PC-3 (cell line): ENCODE data around the gene ANTXR1. TPM values are rescaled to one million over a fixed set of nuclear protein-coding genes. Genes with fewer than 3 reads are reported as not detected.

Experiments used
- ATAC-seq: fragments of 200-7000 bp; cut with Tn5 transposase; 2 replicates; pipeline ENCODE4 v1.9.1; 2020; ENCODE audit warnings: mild to moderate bottlenecking, moderate library complexity
- BruUV-seq: library from RNA; stranded (reverse); fragments of 400-500 nt; replicated peaks from 2 replicates; lab custom pipeline; 2021; lab: Mats Ljungman, UMichigan
- CTCF ChIA-PET: fragments of 300-600 bp; sonication (Branson Sonifier 250); formaldehyde crosslinking; loops from one replicate; lab custom pipeline; 2022; ENCODE audit warnings: antibody characterized with exemption; lab: Charles Lee
- POLR2A ChIA-PET: fragments of 300-600 bp; sonication (Branson Sonifier 250); formaldehyde crosslinking; loops from one replicate; lab custom pipeline; 2022; ENCODE audit warnings: antibody characterized with exemption; ENCODE audit not compliant: unreplicated experiment; lab: Charles Lee
- DNase-seq: peaks from one replicate; pipeline ENCODE4 v3.0.0-alpha.2; 2015
- H2AFZ ChIP-seq: fragments of 300-600 bp; sonication (generic); 2 replicates; pipeline ENCODE4 v1.6.0; 2016; ENCODE audit warnings: antibody characterized with exemption, low read length
- H3F3A ChIP-seq: fragments of 300-600 bp; sonication (generic); one replicate; pipeline ENCODE4 v1.6.0; 2017; ENCODE audit warnings: antibody characterized with exemption, low read length, control low read depth, mild to moderate bottlenecking; ENCODE audit not compliant: unreplicated experiment
- H3K27ac ChIP-seq: fragments of 300-600 bp; sonication (generic); 2 replicates; pipeline ENCODE4 v1.5.1; 2016; ENCODE audit warnings: mild to moderate bottlenecking, low read length
- H3K27me3 ChIP-seq: fragments of 300-600 bp; sonication (generic); 2 replicates; pipeline ENCODE4 v1.6.1; 2016; ENCODE audit warnings: low read length, mixed read lengths
- H3K36me3 ChIP-seq: fragments of 300-600 bp; sonication (generic); 2 replicates; pipeline ENCODE4 v1.6.1; 2016; ENCODE audit warnings: low read depth, mixed run types, low read length, mixed read lengths
- H3K4me1 ChIP-seq: fragments of 300-600 bp; sonication (generic); 2 replicates; pipeline ENCODE4 v1.5.1; 2016; ENCODE audit warnings: low read length; ENCODE audit not compliant: insufficient read depth
- H3K4me2 ChIP-seq: fragments of 300-600 bp; sonication (generic); 2 replicates; pipeline ENCODE4 v1.6.0; 2016; ENCODE audit warnings: low read length
- H3K4me3 ChIP-seq: fragments of 300-600 bp; sonication (generic); 2 replicates; pipeline ENCODE4 v1.5.1; 2016; ENCODE audit warnings: mild to moderate bottlenecking, low read length, mixed read lengths
- H3K79me2 ChIP-seq: fragments of 300-600 bp; sonication (generic); 2 replicates; pipeline ENCODE4 v1.6.1; 2017; ENCODE audit warnings: low read length, mixed read lengths
- H3K9ac ChIP-seq: fragments of 300-600 bp; sonication (generic); 2 replicates; pipeline ENCODE4 v1.6.0; 2016; ENCODE audit warnings: mild to moderate bottlenecking, low read length
- H3K9me2 ChIP-seq: fragments of 300-600 bp; sonication (generic); replicated peaks from 2 replicates; pipeline ENCODE4 v1.6.1; 2016; ENCODE audit warnings: mixed run types, low read length, mixed read lengths
- H3K9me3 ChIP-seq: fragments of 300-600 bp; sonication (generic); 2 replicates; pipeline ENCODE4 v1.6.1; 2016; ENCODE audit warnings: low read length, mixed read lengths
- H4K20me1 ChIP-seq: fragments of 300-600 bp; sonication (generic); 2 replicates; pipeline ENCODE4 v1.6.1; 2016; ENCODE audit warnings: low read length, mixed read lengths
- CTCF ChIP-seq: fragments of 300-600 bp; sonication (generic); conservative IDR thresholded peaks from 2 replicates; pipeline ENCODE4 v1.5.1; 2017; ENCODE audit warnings: antibody characterized with exemption, low read depth, mild to moderate bottlenecking, low read length
- EZH2 ChIP-seq: fragments of 300-600 bp; sonication (generic); IDR thresholded peaks from one replicate; pipeline ENCODE4 v1.6.1; 2017; ENCODE audit warnings: antibody characterized with exemption, mild to moderate bottlenecking, low read length; ENCODE audit not compliant: unreplicated experiment
- EZH2phosphoT487 ChIP-seq: fragments of 300-600 bp; sonication (generic); IDR thresholded peaks from 2 replicates; pipeline ENCODE4 v1.6.1; 2018; ENCODE audit warnings: mild to moderate bottlenecking, antibody characterized with exemption, low read length, borderline replicate concordance
- intact Hi-C: fragments of 100-400 bp; cut with micrococcal nuclease; formaldehyde crosslinking; loops from 2 replicates; pipeline ENCODE4 v1.9.0; 2023
- total RNA-seq: library from RNA; depleted of rRNA; stranded (reverse); fragments of >200 nt; gene quantifications from 2 replicates; pipeline ENCODE4 v1.2.3, GENCODE V29; 2014

ANTXR1 gene
- total RNA-seq, 1 experiment from 2014 or later: 31.2 TPM

DNA sequence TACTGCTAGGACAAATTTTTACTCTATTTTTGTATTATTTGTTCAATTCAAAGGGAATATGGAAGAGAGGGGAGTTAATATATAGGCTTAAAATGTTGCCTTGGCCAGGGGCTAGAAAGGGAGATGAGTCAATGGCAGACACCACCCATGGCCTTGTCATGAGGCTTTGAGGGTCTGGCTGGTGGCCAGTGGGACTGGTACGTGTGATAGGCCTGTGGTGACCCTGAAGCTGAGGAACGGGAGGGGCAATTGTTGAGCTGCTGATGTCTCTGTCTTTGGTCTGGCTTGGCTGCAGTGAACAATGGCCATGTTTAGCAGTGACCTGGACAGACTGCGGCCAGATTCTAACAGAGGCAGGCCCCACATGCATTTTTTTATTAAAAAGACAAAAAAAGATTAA lies 20.0 kb upstream of the ANTXR1 start:
- H2AFZ ChIP-seq: no peak overlapping the region
- intact Hi-C loops: no loop called here
- CTCF ChIA-PET: interaction anchor here (0.5 kb wide), 1 partner anchor 20 kb away, joined by 6 read pairs; the partner anchor contains the start of gene ANTXR1
- BruUV-seq: no TSS peak
- H3K4me2 ChIP-seq: no peak overlapping the region
- no peaks in the 10 kb centered on the region for H3K9me3 ChIP-seq
- H3F3A ChIP-seq: no peaks in the 10 kb centered on the region
- ATAC-seq (no peak), DNase-seq (no peak)
- H3K36me3 ChIP-seq: no peaks in the 10 kb centered on the region
- no peaks in the 10 kb centered on the region for H3K9me2 ChIP-seq
- H3K4me1 ChIP-seq: peaks cover 26% of the 10 kb centered on the region; the same call in 1 of the 2 replicates
- no peak overlapping the region for H3K9ac ChIP-seq
- POLR2A ChIA-PET: no interaction called here
- no peaks in the 10 kb centered on the region for H4K20me1 ChIP-seq
- no peaks in the 10 kb centered on the region for H3K27me3 ChIP-seq
- TF ChIP-seq CTCF (no peak), EZH2 (no peak), EZH2phosphoT487 (no peak)
- H3K27ac ChIP-seq: no peak overlapping the region
- no peaks in the 10 kb centered on the region for H3K79me2 ChIP-seq
- H3K4me3 ChIP-seq: no peak overlapping the region

DNA sequence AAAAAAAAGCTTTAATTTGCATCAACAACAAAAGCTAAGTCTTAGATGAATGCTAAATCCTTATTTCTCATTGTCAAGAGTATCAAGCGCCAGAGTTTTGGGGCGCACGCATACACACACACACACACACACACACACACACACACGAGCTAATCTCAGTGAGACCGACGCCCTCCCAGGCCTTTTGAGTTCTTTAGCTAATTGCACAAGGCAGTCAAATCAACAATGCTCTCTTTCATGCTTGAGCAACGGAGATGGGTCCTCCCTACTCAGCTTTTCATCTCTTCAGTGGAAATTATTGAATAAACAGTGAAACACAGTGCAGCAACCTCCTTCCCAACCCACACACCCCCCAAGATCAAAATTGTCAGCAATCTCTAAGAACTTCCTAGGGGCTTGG lies 19.3 kb upstream of the ANTXR1 start:
- Histone ChIP-seq H3K4me3 (no peak overlapping the region), H3K4me2 (no peak overlapping the region), H3K9ac (no peak overlapping the region), H3K9me3 (no peaks in the 10 kb centered on the region), H3K9me2 (no peaks in the 10 kb centered on the region), H3K27me3 (no peaks in the 10 kb centered on the region), H3F3A (no peaks in the 10 kb centered on the region), H3K79me2 (no peaks in the 10 kb centered on the region), H2AFZ (no peak overlapping the region), H3K4me1 (peaks cover 26% of the 10 kb centered on the region; the same call in 1 of the 2 replicates), H4K20me1 (no peaks in the 10 kb centered on the region), H3K27ac (no peak overlapping the region), H3K36me3 (no peaks in the 10 kb centered on the region)
- intact Hi-C loops: no loop called here
- no TSS peak for BruUV-seq
- no peak for ATAC-seq
- CTCF ChIA-PET: no interaction called here
- no peak for DNase-seq
- TF ChIP-seq EZH2phosphoT487: no peak
- TF ChIP-seq EZH2: no peak
- no peak for TF ChIP-seq CTCF
- POLR2A ChIA-PET: no interaction called here

DNA sequence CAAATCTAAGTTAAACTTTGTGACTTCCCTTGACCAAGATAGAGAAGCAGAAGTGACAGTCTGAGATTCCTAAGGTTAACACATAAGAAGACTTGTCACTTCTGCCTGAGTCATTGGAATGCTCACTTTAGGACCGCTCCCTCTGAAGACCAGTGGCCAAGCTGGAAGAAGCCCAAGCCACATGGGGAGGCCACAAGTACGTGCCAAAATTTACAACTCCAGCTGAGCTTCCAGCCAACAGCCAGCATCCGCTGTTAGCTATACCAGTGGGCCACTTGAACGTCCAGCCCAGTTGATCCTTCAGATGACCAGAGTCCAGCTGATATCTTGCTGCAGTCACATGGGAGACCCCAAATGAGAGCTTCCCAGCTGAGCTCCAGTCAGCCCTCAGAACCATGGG lies 18.1 kb upstream of the ANTXR1 start:
- Histone ChIP-seq H2AFZ (no peak overlapping the region), H3K36me3 (no peaks in the 10 kb centered on the region), H3K9me2 (no peaks in the 10 kb centered on the region), H3K4me1 (peaks cover 26% of the 10 kb centered on the region; the same call in 1 of the 2 replicates), H3K79me2 (no peaks in the 10 kb centered on the region), H3K9me3 (no peaks in the 10 kb centered on the region), H3K4me3 (no peak overlapping the region), H3K4me2 (no peak overlapping the region; the same call in 1 of the 2 replicates), H3K27me3 (no peaks in the 10 kb centered on the region), H4K20me1 (no peaks in the 10 kb centered on the region), H3F3A (no peaks in the 10 kb centered on the region), H3K27ac (no peak overlapping the region), H3K9ac (no peak overlapping the region)
- TF ChIP-seq EZH2 (no peak), EZH2phosphoT487 (no peak), CTCF (no peak)
- peak; percentile 92 for ATAC-seq
- ChIA-PET CTCF (no interaction called here), POLR2A (no interaction called here)
- BruUV-seq: no TSS peak
- DNase-seq: peak; percentile 91
- intact Hi-C loops: no loop called here
